Measurements from ENCODE around the gene PLOD1.
"Not testable (repeated sequence)": the region's sequence is repeated elsewhere in the genome, so short reads cannot be mapped to it uniquely, and the experiment has no call there.

PLOD1 gene

DNA sequence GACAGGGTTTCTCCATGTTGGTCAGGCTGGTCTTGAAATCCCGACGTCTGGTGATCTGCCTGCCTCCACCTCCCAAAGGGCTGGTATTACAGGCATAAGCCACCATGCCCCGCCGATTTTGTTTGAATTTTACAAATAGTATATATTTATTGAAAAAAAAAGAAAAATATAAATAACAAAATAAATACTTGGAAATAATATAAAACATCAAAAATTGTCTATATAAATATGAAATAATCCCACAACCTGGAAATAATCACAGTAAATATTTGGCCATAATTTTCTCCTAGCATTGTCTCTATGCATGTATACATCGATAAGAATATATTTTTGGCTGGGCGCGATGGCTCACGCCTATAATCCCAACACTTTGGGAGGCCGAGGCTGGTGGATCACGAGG, 2.7 kb upstream of the PLOD1 start:
- TF ChIP-seq, protein P1, sequence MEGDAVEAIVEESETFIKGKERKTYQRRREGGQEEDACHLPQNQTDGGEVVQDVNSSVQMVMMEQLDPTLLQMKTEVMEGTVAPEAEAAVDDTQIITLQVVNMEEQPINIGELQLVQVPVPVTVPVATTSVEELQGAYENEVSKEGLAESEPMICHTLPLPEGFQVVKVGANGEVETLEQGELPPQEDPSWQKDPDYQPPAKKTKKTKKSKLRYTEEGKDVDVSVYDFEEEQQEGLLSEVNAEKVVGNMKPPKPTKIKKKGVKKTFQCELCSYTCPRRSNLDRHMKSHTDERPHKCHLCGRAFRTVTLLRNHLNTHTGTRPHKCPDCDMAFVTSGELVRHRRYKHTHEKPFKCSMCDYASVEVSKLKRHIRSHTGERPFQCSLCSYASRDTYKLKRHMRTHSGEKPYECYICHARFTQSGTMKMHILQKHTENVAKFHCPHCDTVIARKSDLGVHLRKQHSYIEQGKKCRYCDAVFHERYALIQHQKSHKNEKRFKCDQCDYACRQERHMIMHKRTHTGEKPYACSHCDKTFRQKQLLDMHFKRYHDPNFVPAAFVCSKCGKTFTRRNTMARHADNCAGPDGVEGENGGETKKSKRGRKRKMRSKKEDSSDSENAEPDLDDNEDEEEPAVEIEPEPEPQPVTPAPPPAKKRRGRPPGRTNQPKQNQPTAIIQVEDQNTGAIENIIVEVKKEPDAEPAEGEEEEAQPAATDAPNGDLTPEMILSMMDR (conservative IDR thresholded peaks at IDR 0.05; ENCODE audit: low read depth, low read length), result no peak
- H3K4me3 ChIP-seq (ENCODE audit: low read length), result no peak overlapping the region
- no peak for DNase-seq (ENCODE audit: low read depth)

DNA sequence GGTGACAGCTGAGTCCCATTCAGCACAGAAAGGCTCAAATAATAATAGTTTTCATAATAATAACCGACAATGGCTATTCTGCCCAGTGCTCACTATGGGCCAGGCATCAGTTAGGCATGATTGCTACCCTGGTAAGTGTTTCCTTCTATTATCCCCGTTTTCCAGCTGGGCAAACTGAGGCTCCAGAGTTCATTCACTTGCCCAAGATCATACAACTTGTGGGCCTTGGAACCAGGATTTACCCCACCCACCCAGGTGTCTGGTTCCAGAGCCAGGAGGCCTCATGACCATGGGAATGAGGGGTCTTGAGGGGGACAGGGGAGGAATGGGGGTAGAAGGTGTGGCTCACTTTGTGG, 518 bp downstream of the PLOD1 start:
- TF ChIP-seq, protein P1 (conservative IDR thresholded peaks at IDR 0.05; ENCODE audit: low read depth, low read length), result no peak
- peak overlapping the region; percentile 62 for H3K4me3 ChIP-seq (ENCODE audit: low read length)
- no peak for DNase-seq (ENCODE audit: low read depth)

DNA sequence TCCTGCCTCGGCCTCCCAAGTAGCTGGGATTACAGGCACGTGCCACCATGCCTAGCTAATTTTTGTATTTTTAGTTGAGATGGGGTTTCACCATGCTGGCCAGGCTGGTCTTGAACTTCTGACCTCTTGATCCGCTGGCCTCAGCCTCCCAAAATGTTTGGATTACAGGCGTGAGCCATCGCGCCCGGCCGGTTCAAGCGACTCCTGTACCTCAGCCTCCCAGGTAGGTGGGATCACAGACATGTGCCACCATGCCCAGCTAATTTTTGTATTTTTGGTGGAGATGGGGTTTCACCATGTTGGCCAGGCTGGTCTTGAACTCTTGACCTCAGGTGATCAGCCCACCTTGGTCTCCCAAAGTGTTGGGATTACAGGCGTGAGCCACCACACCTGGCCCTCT, 1.2 kb downstream of the PLOD1 start:
- DNase-seq (ENCODE audit: low read depth); H3K4me3 ChIP-seq (ENCODE audit: low read length): not testable (repeated sequence)

DNA sequence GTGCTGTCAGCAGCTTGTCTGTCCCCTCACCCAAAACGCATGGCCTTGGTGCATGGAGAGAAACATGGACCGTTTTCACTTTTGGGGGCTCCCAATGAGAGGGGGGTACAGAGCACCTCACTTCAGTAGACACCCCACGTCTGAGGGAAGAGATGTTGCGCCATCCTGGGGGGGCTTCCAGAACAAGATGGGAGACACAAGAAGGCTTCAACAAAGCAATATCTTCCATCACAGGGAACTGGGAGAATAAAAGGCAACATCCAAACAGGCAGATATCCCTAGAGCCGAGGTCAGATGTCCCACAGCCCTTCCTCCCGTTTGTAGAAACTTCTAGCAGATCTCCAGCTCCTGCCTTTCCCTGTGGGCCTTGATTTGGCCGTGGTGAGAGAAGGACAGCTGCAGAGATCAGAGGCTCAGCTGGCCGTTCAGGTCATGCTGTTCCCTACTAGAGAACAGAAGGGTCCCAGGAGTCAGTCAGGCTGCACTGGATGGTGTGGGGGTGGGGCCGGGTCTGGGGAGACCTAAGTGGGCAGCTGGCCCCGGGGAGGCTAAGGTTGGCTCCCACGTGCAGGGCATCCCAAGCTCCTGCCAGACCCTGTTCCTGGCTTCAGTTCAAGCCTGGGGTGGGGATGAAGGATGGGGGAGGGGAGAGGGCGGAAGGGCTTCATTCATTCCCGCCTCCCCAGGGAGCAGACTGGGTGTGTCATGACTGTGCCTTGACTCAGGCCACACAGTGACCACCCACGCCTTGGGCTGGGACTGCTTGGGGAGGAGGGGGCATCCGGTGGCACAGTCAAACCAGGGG, 4.4 kb downstream of the PLOD1 start:
- DNase-seq (ENCODE audit: low read depth), result no peak
- TF ChIP-seq, protein P1 (conservative IDR thresholded peaks at IDR 0.05; ENCODE audit: low read depth, low read length), result no peak

DNA sequence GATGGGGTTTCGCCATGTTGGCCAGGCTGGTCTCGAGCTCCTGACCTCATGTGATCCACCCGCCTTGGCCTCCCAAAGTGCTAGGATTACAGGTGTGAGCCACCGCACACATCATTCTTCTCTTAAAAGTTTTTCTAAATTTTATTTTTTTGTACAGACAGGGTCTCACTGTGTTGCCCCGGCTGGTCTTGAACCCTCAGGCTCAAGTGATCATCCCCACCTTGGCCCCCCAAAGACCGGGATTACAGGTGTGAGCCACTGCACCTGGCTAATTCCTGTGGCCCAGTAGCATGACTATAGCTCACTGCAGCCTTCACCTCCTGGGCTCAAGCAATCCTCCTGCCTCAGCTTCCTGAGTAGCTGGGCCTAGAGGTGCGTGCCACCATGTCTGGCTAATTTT, 5.3 kb downstream of the PLOD1 start:
- DNase-seq (ENCODE audit: low read depth); H3K4me3 ChIP-seq (ENCODE audit: low read length): not testable (repeated sequence)

More for the DNA sequence above, 4.4 kb downstream of the PLOD1 start:
- no peak overlapping the region for H3K4me3 ChIP-seq (ENCODE audit: low read length)

DNA sequence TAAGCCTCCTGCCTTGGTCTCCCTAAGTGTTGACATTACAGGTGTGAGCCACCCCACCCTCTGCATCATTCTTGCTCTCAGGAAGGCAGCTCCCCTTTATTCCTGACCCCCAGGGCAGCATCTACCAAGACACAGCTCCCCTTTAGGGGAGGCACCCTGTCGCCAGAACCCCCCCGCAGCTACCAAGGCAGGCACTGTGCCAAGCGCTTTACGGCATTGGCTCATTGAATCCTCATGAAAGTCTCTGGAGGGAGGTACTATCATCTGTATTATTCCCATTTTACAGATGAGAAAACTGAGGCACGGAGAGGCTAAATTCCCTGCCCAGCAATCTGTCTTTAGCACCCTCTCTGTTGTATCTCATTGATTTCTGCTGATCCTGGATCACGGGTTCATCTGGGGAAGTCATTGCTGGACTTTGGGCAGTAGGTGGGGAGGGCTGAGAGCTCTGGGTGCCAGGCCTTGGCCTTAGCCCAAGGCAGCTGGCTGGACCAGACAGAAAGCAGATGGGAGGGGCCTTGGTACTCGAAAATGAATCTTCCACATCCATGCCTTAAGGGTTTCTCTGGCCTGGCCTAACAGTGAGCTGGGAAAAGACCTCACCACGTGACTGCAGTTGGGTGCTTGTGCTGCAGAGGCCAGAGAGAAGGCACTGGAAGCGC, 5.9 kb downstream of the PLOD1 start:
- DNase-seq (ENCODE audit: low read depth), result no peak

DNA sequence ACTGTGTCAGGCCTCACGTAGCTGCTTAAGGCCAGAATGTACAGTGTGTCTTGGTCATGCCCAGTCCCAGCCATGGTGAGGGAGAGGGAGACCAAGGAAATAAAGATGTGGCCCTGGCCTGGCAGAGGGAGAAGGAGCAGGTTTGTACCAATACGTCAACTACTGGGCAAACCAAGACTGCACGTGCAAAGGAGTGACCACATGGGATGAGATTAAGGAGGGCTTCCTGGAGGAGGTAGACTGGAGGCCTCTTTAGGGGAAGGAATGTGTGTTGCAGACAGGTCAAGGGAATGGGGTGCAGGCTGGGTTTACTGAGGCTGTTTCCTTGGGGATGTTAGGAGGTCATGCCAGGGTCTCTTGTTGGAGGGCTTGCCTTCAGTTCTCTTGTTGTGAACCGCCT, 7.8 kb downstream of the PLOD1 start:
- TF ChIP-seq, protein P1 (conservative IDR thresholded peaks at IDR 0.05; ENCODE audit: low read depth, low read length), result no peak
- DNase-seq (ENCODE audit: low read depth), result no peak

More for the DNA sequence above, 5.9 kb downstream of the PLOD1 start:
- TF ChIP-seq, protein P1 (conservative IDR thresholded peaks at IDR 0.05; ENCODE audit: low read depth, low read length), result no peak
- H3K4me3 ChIP-seq (ENCODE audit: low read length), result no peak overlapping the region

DNA sequence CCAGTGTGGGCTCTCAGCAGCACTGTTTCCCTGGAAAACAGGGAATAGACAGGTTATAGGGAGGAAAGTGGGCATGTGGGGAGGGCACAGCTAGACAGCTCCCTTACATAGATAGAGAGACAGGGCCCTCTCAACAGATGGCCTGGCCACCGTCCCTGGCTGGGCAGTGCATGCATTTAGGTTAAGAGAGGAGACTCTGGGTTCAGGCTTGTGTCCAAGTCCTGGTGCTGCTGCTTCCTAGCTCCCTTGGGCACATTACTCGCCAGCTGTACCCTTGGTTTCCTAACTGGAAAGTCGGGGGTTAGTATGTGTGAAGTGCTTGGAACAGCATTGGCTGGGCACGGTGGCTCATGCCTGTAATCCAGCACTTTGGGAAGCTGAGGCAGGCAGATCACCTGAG, 9.1 kb downstream of the PLOD1 start:
- TF ChIP-seq, protein P1 (conservative IDR thresholded peaks at IDR 0.05; ENCODE audit: low read depth, low read length), result no peak
- H3K4me3 ChIP-seq (ENCODE audit: low read length), result no peak overlapping the region
- DNase-seq (ENCODE audit: low read depth), result no peak

More for the DNA sequence above, 7.8 kb downstream of the PLOD1 start:
- no peak overlapping the region for H3K4me3 ChIP-seq (ENCODE audit: low read length)

Measured in retinal pigment epithelial cell (primary cell).